GM19463 (cell line): ENCODE results near the gene TMIGD3.

Experiments used
- ATAC-seq: cut with Tn5 transposase; IDR thresholded peaks from one replicate; pipeline ENCODE4 v1.9.1; 2021; ENCODE audit warnings: mild to moderate bottlenecking, moderate library complexity; ENCODE audit not compliant: unreplicated experiment

Gene TMIGD3

DNA sequence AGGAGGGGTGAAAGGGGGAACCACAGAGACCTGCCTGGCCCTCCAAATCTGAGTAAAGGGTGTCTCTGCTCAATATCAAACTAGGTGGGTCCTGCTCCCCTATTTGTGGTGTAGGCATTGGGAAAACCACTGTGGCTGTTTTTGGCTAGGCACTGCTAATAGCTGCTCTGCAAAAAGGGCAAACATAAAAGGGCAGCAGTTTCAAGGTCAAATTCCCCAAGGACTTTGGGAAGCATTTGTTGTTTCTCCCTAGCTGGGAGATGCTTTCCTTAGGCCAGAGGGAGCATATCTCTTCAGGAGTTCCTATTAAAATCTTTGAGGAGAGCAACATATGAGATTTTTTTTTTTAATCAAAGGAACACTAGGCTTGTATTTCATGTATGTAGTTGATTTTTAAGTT lies 27.2 kb downstream of the TMIGD3 start:
- no peak for ATAC-seq

DNA sequence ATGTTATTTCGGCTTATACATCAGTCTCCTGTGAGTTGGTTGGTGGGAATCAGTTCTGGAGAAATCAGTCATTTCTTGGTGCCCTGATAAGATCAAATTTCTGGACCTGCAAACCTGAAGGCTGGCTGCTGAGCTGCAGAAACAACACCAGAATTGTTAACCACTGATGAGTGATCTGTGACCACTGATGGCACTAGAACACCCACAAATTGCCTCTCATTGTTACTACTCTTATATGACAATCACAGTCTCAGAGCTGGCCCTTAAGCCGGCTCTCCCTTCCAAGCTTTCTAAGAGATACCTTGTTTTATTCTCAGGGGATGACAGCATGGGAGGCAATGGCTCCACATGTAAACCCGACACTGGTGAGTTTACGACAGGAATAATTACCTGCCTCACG lies 27.7 kb downstream of the TMIGD3 start:
- no peak for ATAC-seq

GRCh38 chr1:111474521-111474920 lies 28.9 kb downstream of the TMIGD3 start:
- no peak for ATAC-seq

DNA sequence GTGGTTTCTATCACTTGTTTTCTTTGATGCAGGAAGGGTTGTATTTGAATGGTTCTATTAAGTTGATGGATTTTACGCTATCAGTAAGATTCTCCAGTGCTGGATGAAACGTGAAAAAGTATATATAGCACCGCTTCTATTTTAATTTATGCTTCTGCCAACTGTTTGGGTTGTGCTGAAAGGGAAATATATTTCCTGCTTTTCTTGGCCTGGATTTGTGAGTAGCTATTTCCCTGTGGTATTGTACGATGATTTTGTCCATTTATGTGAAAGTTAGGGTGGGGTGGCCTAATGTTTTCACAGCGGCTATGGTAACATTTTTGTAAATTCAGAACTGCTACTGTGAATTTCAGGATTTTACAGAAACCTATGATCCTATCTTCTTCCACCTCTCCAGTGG lies 29.3 kb downstream of the TMIGD3 start:
- ATAC-seq: no peak

DNA sequence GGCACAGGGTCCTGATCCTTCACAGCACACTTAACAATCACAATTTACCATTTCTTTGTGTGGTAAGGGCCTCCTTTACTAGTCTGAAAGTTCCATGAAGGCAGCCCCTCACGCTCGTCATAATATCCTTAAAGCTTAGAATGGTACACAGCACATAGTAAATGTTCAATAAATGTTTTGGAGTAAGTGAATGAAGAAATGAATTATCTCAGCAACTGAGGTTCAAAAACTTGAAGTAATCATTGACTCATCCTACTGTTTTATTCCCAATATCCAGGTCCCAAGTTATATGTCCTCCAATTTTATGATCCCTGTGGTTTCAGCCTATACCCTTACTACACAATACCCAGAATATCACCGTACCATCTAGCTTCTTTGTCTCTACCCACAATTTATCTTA lies 31.9 kb downstream of the TMIGD3 start:
- ATAC-seq: no peak

DNA sequence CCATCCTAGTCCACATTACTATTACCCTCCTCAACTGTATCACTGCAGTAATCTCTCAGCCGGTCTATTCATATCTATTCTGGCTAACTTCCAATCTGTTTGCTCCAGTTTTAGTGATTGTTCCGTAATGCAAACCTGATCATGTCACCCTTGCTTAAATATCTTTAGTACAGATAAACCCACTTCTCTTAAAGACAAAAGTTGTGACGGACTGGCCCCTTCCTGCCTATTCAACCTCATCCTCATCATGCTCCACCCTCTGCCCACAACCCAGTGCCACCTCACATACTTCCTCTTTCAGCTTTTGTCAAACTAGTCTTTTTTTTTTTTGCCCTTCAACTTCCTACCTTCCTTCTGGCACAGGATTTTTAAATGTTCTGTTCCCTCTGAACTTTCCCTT lies 32.4 kb downstream of the TMIGD3 start:
- ATAC-seq: peak; percentile 62

DNA sequence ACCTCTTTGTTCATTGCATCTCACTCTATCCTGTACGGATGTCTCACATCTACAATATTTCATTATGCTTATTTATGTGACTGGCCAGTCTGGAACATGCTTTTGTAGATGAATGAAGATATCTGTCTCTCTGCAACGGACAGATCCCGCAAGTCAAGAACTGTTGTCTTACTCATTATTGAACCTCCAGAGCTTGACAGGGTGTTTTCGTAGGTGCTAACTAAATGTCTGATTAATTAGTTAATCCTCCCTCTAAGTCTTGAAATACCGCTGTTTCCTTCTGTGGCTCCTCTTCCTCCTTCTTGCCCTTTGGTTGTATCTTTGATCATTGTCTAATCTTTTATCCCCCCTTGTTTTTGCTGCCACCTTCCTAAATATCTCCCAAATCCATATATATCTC lies 32.8 kb downstream of the TMIGD3 start:
- no peak for ATAC-seq

GRCh38 chr1:111469539-111469938 lies 33.9 kb downstream of the TMIGD3 start:
- no peak for ATAC-seq

- no peak for ATAC-seq
Observed at GRCh38 chr1:111468717-111469100, 34.7 kb downstream of the TMIGD3 start.

DNA sequence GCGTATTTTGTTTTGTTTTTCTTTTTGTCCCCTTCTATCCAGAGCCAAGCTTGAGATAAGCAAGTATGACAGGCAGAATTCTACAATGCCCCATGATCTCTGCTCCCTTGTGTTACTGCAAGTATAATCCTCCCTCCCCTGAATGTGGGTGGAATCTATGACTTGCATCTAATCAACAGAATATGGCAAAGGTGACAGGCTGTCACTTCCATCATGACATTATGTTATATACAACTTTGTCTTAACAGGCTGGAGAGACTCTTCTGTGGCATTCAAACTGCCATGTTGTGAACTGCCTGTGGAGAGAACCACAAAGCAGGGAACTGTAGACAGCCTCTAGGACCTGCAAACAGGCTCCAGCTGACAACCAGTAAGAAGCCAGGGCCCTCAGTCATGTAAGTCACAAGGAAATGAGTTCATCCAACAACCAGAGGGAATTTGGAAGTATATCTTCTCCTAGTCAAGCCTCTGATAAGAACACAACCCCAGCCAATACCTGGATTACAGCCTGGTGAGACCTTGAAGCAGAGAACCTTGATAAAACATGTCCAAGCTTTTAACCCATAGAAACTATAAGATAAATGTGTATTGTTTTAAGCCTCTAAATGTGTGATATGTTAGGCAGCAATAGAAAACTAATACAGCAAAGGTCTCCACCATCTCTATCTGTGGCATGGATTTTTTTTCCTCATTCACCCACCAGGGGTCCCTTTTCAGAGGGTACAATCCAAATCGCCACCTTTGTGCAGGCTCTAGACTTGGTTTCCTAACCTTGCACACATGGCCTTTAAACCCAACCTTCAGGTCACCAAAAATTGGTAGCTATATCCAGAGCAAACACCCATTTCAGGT lies 35.3 kb downstream of the TMIGD3 start:
- ATAC-seq: no peak

DNA sequence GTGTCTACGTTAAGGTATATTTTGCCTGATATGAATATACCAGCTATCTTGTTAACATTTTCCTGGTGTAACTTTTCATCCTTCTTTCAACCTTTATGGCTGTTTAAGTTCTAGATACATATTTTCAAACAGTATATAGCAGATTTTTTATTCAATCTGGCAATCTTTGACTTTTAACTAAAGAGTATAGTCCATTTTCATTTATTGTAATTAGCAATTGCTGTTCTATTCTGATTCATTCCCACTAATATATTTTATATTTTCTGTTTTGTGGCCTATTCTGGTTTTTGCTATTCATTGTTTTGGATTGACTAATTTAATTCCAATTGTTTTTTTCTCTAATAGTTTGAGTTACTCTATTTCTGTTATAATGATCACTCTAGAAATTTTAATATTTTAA lies 37.0 kb downstream of the TMIGD3 start:
- no peak for ATAC-seq

- no peak for ATAC-seq
Observed at GRCh38 chr1:111465754-111466153, 37.7 kb downstream of the TMIGD3 start.

DNA sequence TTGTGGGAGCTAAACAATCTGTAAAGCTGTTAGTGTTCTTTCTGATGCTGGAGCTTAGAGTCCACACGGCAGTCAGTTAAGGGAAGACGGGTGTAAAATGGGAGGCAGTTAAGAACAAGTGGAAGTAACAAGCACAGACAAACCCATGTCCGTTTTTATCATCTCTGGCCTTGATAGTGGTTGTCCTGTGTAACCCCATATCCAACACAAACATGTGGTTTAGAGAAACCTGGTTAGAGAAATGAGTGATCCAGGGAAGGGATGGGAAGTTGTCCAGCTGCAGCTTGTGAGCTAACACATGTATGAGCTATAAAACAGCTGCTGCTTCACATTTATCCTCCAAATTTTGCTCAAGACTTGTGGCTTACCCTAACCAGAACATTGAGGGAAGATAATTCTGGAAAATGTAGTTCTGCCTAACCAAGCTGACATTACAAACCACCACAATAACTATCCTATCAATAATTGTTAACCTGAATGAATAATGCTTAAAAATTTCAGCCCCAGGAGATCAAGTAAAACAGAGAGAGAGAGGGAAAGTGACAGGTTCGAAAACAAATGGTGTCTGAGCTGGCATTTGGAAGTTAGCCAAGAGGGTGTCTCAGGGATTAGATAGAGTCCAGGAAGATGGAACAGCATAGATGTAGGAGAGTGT lies 40.3 kb downstream of the TMIGD3 start:
- no peak for ATAC-seq

- no peak for ATAC-seq
Observed at GRCh38 chr1:111462370-111463028, 40.9 kb downstream of the TMIGD3 start.

- ATAC-seq: no peak
Observed at GRCh38 chr1:111461765-111462164, 41.7 kb downstream of the TMIGD3 start.

GRCh38 chr1:111455642-111456031 lies 47.8 kb downstream of the TMIGD3 start:
- ATAC-seq: no peak

- ATAC-seq: no peak
Observed at GRCh38 chr1:111454859-111455641, 48.4 kb downstream of the TMIGD3 start.

DNA sequence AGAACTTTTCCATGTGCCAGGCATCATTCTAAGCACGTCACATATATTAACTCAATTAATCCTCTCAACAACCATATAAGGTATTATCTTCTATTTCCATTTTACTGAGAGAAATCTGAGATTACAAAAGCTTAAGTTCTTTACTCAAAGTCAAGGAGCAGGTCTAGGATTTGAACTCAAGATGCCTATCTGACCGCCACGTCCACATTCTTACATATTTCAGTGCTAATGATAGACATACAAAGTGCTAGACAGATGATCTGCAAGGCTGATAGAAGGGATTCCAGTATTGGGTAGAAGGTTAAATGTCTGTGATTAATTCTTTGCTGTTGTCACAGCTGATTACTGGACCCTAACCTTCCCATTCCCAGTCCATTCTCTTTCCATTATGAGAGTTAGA lies 49.7 kb downstream of the TMIGD3 start:
- ATAC-seq: no peak

DNA sequence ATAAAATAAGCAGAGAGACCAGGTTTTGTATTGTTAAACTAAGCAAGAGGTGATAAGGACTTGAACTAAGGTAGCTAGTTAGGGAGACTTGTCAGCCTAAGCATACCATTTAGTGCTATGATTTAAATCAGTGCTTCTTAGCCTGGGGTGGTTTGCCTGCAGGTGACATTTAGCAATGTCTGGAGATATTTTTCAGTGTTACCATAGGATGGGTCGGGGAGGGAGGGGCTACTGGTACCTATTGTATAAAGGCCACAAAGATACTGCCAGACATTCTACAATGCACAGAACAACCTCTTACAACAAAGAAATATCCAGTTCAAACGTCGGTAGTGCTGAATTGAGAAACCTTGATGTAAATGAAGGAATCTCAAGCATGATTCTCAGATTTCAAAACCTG lies 50.9 kb downstream of the TMIGD3 start:
- ATAC-seq: no peak

GRCh38 chr1:111450185-111450584 lies 53.2 kb downstream of the TMIGD3 start:
- ATAC-seq: no peak

DNA sequence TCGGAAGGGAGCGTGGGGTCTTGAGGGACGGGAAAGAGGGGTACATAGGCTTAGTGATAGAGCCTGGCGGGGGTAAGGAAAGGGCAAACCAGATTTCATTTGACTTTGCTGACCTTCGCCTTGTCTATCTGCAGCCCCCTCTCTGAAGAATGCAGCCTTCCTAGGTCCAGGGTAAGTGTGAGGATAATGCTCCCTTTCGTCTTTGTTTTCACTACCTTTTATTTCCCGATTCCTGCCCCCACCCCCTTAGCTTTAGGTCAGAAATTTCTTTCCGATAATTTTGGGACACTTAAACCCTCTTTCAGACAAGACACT lies 53.8 kb downstream of the TMIGD3 start:
- no peak for ATAC-seq
